ELR (cell line): ENCODE results near the gene NFATC3.
"Not testable (repeated sequence)": the region's sequence is repeated elsewhere in the genome, so short reads cannot be mapped to it uniquely, and the experiment has no call there.

Experiments used
- DNase-seq: peaks from one replicate; pipeline ENCODE4 v3.0.0-alpha.2; 2015; ENCODE audit warnings: low read depth

NFATC3 gene

DNA sequence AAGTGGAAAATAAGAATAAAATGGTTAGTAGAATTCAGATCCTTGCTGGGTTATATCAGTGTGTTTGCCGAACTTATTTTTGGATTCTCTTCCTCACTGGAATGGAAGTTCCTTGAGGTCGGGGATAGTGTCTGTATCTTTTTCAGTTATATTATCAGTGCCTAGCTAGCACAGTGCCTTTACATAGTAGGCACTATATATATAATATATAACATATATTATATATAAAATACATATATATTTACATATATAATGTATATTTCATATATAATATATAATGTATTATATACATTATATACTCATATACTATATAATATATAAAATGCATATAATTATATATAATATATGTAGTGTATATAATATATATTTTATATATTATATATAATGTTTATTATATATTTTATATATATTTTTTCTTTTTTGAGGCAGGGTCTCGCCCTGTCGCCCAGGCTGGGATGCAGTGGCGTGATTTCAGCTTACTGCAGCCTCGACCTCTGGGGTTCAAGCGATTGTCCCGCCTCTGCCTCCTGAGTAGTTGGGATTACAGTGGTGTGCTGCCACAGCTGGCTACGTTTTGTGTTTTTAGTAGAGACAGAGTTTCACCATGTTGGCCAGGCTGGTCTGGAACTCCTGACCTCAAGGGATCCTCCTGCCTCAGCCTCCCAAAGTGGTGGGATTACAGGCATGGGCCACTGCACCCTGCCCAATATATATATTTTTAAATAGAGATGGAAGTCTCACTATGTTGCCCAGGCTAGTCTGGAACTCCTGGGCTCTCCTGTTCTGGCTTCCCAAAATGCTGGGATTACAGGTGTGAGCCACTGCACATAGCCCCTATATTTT, 3.2 kb downstream of the NFATC3 start:
- DNase-seq: no peak

DNA sequence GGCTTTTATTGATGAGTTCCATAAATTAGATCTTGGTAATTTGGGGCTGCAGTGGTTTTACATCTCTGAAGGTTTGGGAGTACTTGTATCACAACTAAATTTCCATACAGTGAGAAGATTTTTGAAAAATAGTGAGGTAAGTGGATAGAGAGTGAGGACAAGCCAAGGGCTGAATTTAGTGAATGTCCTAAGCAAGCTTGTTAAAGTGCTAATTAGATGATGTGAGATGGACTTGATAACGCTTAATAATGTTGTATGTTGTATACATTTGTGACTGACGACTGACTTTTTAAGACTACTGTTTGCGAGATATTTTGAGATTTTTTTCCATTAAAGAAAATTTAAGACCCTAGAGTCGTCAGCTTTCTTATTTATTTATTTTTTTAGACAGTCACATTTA, 3.9 kb downstream of the NFATC3 start:
- DNase-seq: no peak

GRCh38 chr16:68090130-68090529, 5.0 kb downstream of the NFATC3 start:
- DNase-seq: no peak

DNA sequence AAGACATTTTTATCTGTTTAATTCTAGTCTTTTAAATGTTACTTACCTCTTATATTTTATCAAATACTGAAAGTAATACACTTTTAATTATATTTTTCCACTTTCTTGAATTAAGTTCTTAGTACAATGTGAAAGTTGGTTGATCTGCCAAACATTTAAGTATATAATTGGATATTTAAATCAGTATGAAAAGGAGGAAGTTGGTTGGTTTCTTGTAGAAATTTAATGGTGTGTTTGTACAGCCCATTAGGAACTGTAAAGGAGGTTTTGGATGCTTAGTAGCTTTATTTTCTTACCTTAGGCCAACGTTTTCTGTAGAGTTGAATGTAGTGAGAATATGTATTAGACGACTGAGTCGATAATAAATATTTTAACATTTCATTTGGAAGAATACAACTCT, 5.4 kb downstream of the NFATC3 start:
- DNase-seq: no peak

- peak; percentile 38 for DNase-seq
Measured at GRCh38 chr16:68091380-68092261, 6.5 kb downstream of the NFATC3 start.

DNA sequence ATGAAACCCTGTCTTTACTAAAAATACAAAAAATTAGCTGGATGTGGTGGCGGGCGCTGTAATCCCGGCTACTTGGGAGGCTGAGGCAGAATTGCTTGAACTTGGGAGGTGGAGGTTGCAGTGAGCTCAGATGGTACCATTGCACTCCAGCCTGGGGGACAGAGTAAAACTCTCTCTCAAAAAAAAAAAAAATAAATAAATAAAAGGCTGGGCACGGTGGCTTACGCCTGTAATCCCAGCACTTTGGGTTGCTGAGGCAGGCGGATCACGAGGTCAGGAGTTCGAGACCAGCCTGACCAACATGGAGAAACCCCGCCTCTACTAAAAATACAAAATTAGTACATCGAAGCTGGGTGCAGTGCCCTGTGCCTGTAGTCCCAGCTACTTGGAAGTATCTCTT, 7.1 kb downstream of the NFATC3 start:
- not testable (repeated sequence) for DNase-seq

DNA sequence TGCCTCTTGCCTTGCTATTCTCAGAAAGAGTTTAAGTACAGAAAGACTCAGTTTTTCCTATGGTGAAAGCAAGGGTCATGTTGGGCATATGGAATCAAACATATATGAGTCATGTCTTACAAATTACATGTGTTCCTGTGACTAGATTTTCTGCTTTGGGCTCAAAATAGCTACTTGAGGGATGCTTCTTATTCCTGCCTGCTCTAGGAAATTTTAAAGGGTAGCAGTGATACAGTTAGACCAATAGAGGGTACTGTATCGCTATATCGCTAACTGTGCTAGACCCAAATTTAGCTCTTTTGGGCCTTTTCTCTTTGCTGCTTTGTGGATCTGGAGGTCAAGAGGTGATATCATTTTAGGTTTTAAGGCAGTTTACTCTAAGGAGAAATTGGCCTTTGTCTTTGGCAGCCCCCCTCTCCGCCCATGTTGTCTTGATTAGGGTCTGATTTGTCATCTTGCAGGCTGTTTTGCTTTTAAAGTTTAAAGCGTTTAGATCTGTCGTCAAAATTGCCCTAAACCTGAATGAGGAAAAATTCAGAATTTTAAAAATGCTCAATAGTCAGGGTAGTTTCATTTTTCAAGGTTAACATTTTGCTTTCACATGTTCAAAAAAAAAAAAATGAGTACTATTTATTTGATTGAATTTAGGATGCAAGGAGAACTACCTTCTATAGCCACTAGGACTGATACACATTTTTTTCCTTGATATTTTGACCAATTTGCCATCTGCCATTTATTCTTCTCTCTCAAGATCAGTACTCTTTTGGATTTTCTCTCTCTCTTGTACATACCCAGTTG, 8.8 kb downstream of the NFATC3 start:
- DNase-seq: peak; percentile 70

DNA sequence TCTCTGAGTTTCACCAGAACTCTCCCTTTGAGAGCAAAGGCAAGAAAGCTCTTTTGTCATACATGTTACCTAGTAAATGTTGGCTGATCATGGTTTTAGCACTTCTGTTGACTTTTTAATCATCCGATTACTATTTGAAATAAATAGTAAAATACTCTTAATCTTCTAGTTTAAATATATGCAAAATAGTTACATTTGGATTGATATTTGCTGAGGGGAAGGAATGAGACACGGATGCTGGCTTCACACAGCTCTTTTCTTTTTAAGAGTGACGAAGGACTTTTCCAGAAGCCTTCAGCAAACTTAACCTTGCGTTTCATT, 9.4 kb downstream of the NFATC3 start:
- DNase-seq: no peak

GRCh38 chr16:68096491-68096890, 11.3 kb downstream of the NFATC3 start:
- no peak for DNase-seq

DNA sequence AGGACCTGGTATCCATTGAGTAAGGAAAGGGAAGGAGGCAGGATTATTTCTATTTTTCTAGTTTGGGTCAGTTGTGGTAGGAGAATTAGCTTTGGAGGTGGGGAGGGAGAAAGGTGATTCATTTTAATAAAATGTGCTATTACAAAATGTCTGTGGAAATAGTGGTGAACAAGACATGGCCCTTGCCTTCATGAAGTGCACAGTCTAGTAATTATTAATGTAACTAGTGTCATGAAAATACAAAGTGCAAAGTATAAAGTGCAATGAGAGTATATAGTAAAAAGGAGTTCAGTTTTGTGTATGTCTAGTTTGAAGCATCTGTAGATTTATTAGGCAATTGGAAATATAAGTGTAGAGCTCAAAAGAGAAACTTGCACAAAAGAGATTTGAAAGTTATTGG, 11.9 kb downstream of the NFATC3 start:
- no peak for DNase-seq

- no peak for DNase-seq
Measured at GRCh38 chr16:68097895-68098294, 12.7 kb downstream of the NFATC3 start.

DNA sequence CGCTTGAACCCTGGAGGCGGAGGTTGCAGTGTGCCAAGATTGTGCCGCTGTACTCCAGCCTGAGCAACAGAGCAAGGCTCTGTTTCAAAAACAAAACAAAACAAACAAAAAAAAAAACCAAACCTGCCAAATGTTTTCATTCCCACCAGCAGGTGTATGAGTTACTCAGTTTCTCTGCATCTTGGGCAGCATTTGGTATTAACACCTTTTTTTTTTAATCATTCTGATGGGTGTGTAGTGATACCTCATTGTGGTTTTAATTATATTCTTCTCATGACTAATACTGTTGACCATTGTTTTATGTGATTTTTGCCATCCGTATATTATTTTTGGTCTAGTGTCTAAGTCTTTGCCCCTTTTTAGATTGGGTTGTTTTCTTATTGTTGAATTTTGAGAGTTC, 15.3 kb downstream of the NFATC3 start:
- DNase-seq: no peak

- peak; percentile 14 for DNase-seq
Measured at GRCh38 chr16:68105611-68106010, 20.4 kb downstream of the NFATC3 start.

DNA sequence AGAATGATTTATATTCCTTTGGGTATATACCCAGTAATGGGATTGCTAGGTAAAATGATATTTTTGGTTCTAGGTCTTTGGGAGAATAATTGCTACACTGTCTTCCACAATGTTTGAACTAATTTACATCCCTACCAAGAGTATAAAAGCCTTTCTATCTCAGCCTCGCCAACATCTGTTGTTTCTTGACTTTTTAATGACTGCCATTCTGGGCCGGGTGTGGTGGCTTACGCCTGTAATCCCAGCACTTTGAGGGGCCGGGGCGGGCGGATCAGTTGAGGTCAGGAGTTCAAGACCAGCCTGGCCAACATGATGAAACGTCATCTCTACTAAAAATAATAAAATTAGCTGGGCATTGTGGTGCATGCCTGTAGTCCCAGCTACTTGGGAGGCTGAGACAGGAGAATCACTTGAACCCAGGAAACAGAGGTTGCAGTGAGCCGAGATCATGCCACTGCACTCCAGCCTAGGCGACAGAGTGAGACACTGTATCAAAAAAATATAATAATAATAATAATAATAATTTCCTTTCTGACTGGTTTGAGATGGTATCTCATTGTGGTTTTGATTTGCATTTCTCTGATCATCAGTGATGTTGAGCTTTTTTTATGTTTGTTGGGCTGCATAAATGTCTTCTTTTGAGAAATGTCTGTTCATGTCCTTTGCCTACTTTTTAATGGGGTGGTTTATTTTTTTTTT, 22.2 kb downstream of the NFATC3 start:
- DNase-seq: not testable (repeated sequence)

GRCh38 chr16:68109156-68109555, 24.0 kb downstream of the NFATC3 start:
- not testable (repeated sequence) for DNase-seq

- not testable (repeated sequence) for DNase-seq
Measured at GRCh38 chr16:68110611-68111010, 25.4 kb downstream of the NFATC3 start.

- no peak for DNase-seq
Measured at GRCh38 chr16:68111379-68111778, 26.2 kb downstream of the NFATC3 start.

DNA sequence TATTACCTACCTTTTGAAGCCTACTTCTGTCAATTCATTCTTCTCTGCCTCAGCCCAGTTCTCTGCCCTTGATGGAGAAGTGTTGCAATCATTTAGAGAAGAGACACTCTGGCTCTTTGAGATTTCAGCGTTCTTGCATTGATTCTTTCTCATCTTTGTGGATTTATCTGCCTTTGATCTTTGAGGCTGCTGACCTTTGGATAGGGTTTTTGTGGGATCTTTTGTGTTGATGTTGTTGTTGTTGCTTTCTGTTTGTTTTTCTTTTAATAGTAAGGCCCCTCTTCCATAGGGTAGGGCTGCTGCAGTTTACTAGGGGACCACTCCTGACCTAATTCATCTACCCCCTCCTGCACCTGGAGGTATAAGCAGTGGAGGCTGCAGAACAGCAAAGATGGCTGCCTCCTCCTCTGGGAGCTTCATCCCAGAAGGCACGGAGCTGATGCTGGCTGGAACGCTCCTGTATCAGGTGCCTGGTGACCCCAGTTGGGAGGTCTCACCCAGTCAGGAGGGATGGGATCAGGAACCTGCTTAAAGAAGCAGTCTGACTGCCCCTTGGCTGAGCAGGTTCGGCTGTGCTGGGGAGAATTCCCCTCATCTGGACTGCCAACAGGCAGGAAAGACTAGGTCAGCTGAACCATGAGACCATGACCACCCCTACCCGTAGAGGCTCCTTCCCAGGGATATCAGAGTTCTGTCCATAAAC, 28.0 kb downstream of the NFATC3 start:
- DNase-seq: no peak

- DNase-seq: no peak
Measured at GRCh38 chr16:68113765-68114240, 28.6 kb downstream of the NFATC3 start.

DNA sequence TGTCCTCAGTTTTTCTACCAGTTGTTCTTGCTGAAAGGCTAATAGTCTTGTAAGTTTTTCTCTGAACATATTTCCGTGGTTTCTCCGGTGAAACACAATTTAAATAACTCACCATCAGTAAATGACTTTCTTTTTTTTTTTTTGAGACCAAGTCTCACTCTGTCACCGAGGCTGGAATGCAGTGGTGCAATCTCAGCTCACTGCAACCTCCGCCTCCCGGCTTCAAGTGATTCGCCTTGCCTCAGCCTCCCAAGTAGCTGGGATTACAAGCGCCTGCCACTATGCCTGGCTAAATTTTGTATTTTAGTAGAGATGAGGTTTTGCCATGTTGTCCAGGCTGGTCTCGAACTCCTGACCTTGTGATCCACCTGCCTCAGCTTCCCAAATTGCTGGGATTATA, 29.8 kb downstream of the NFATC3 start:
- not testable (repeated sequence) for DNase-seq

DNA sequence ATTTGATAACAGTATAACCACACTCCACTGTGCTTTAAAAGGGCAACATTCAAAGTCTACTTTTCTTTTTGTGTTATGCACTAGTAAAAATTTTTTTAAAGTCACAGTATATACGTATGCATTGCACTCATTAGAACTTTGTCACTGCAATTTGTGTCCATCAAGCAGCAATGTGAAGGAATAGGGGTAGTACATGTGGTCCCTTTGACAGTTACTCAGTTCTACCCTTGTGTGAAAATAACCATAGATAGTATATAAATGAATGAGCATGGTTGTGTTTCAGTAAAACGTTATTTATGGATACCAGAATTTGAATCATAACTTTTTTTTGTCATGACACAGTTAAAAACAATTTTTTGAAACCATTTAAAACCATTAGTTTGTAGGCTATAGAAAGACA, 30.7 kb downstream of the NFATC3 start:
- DNase-seq: no peak
